ENCODE data around the gene CADM3.

DNA sequence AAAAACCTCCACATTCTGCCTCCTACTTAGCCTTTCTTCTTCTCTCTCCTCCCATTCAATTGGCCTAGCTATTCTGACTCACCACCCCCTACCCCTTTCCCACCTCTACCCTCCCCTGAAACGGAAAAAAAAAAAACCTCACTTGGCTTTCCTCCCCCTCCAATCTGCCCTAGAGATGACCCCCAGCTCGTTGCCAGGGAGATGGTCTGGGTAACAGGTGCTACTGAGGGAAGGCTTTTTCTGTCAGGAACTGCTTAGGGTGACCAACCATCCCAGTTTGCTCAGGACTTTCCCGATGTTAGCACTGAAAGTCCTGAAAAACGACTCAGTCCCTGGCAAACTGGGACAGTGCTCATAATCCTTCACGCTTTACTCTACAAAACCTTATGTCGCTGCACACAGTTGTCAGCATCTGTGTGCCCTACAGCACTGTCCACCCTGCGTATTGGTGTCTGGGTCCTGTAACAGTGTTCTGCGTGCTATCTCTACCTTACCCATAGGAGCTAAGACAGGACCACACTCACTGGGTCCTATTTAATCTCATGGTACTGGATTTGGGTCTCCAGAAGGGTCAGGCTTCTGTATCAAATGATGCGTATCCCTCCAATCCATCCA, 7.7 kb upstream of the CADM3 start:
- TF ChIP-seq, protein P1, sequence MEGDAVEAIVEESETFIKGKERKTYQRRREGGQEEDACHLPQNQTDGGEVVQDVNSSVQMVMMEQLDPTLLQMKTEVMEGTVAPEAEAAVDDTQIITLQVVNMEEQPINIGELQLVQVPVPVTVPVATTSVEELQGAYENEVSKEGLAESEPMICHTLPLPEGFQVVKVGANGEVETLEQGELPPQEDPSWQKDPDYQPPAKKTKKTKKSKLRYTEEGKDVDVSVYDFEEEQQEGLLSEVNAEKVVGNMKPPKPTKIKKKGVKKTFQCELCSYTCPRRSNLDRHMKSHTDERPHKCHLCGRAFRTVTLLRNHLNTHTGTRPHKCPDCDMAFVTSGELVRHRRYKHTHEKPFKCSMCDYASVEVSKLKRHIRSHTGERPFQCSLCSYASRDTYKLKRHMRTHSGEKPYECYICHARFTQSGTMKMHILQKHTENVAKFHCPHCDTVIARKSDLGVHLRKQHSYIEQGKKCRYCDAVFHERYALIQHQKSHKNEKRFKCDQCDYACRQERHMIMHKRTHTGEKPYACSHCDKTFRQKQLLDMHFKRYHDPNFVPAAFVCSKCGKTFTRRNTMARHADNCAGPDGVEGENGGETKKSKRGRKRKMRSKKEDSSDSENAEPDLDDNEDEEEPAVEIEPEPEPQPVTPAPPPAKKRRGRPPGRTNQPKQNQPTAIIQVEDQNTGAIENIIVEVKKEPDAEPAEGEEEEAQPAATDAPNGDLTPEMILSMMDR (conservative IDR thresholded peaks at IDR 0.05; ENCODE audit: low read depth in 2 of 2) = no peak
- TF ChIP-seq, protein P2, sequence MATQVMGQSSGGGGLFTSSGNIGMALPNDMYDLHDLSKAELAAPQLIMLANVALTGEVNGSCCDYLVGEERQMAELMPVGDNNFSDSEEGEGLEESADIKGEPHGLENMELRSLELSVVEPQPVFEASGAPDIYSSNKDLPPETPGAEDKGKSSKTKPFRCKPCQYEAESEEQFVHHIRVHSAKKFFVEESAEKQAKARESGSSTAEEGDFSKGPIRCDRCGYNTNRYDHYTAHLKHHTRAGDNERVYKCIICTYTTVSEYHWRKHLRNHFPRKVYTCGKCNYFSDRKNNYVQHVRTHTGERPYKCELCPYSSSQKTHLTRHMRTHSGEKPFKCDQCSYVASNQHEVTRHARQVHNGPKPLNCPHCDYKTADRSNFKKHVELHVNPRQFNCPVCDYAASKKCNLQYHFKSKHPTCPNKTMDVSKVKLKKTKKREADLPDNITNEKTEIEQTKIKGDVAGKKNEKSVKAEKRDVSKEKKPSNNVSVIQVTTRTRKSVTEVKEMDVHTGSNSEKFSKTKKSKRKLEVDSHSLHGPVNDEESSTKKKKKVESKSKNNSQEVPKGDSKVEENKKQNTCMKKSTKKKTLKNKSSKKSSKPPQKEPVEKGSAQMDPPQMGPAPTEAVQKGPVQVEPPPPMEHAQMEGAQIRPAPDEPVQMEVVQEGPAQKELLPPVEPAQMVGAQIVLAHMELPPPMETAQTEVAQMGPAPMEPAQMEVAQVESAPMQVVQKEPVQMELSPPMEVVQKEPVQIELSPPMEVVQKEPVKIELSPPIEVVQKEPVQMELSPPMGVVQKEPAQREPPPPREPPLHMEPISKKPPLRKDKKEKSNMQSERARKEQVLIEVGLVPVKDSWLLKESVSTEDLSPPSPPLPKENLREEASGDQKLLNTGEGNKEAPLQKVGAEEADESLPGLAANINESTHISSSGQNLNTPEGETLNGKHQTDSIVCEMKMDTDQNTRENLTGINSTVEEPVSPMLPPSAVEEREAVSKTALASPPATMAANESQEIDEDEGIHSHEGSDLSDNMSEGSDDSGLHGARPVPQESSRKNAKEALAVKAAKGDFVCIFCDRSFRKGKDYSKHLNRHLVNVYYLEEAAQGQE (IDR thresholded peaks at IDR 0.05; ENCODE audit: unreplicated experiment) = no peak
- TF ChIP-seq JUNB (IDR thresholded peaks at IDR 0.05; ENCODE audit: unreplicated experiment) = no peak
- TF ChIP-seq EZH2phosphoT487 (IDR thresholded peaks at IDR 0.05; ENCODE audit: unreplicated experiment) = no peak
- no peak for TF ChIP-seq POLR2AphosphoS5 (IDR thresholded peaks at IDR 0.05; ENCODE audit: low read depth)
- no peak for TF ChIP-seq EZH2 (IDR thresholded peaks at IDR 0.05; ENCODE audit: low read depth, unreplicated experiment)
- no peak for TF ChIP-seq NANOG (IDR thresholded peaks at IDR 0.05; ENCODE audit: borderline replicate concordance)
- TF ChIP-seq, protein P3, sequence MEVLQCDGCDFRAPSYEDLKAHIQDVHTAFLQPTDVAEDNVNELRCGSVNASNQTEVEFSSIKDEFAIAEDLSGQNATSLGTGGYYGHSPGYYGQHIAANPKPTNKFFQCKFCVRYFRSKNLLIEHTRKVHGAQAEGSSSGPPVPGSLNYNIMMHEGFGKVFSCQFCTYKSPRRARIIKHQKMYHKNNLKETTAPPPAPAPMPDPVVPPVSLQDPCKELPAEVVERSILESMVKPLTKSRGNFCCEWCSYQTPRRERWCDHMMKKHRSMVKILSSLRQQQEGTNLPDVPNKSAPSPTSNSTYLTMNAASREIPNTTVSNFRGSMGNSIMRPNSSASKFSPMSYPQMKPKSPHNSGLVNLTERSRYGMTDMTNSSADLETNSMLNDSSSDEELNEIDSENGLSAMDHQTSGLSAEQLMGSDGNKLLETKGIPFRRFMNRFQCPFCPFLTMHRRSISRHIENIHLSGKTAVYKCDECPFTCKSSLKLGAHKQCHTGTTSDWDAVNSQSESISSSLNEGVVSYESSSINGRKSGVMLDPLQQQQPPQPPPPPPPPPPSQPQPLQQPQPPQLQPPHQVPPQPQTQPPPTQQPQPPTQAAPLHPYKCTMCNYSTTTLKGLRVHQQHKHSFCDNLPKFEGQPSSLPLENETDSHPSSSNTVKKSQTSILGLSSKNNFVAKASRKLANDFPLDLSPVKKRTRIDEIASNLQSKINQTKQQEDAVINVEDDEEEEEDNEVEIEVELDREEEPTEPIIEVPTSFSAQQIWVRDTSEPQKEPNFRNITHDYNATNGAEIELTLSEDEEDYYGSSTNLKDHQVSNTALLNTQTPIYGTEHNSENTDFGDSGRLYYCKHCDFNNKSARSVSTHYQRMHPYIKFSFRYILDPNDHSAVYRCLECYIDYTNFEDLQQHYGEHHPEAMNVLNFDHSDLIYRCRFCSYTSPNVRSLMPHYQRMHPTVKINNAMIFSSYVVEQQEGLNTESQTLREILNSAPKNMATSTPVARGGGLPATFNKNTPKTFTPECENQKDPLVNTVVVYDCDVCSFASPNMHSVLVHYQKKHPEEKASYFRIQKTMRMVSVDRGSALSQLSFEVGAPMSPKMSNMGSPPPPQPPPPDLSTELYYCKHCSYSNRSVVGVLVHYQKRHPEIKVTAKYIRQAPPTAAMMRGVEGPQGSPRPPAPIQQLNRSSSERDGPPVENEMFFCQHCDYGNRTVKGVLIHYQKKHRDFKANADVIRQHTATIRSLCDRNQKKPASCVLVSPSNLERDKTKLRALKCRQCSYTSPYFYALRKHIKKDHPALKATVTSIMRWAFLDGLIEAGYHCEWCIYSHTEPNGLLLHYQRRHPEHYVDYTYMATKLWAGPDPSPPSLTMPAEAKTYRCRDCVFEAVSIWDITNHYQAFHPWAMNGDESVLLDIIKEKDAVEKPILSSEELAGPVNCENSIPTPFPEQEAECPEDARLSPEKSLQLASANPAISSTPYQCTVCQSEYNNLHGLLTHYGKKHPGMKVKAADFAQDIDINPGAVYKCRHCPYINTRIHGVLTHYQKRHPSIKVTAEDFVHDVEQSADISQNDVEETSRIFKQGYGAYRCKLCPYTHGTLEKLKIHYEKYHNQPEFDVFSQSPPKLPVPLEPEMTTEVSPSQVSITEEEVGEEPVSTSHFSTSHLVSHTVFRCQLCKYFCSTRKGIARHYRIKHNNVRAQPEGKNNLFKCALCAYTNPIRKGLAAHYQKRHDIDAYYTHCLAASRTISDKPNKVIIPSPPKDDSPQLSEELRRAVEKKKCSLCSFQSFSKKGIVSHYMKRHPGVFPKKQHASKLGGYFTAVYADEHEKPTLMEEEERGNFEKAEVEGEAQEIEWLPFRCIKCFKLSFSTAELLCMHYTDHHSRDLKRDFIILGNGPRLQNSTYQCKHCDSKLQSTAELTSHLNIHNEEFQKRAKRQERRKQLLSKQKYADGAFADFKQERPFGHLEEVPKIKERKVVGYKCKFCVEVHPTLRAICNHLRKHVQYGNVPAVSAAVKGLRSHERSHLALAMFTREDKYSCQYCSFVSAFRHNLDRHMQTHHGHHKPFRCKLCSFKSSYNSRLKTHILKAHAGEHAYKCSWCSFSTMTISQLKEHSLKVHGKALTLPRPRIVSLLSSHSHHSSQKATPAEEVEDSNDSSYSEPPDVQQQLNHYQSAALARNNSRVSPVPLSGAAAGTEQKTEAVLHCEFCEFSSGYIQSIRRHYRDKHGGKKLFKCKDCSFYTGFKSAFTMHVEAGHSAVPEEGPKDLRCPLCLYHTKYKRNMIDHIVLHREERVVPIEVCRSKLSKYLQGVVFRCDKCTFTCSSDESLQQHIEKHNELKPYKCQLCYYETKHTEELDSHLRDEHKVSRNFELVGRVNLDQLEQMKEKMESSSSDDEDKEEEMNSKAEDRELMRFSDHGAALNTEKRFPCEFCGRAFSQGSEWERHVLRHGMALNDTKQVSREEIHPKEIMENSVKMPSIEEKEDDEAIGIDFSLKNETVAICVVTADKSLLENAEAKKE (CRISPR knock-in tag; IDR thresholded peaks at IDR 0.05) = no peak
- TF ChIP-seq, protein P4, sequence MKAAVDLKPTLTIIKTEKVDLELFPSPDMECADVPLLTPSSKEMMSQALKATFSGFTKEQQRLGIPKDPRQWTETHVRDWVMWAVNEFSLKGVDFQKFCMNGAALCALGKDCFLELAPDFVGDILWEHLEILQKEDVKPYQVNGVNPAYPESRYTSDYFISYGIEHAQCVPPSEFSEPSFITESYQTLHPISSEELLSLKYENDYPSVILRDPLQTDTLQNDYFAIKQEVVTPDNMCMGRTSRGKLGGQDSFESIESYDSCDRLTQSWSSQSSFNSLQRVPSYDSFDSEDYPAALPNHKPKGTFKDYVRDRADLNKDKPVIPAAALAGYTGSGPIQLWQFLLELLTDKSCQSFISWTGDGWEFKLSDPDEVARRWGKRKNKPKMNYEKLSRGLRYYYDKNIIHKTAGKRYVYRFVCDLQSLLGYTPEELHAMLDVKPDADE (IDR thresholded peaks at IDR 0.05) = no peak
- no peak for TF ChIP-seq ZNF331 (CRISPR knock-in tag; IDR thresholded peaks at IDR 0.05; ENCODE audit: low read depth)
- TF ChIP-seq CREB1 (CRISPR knock-in tag; IDR thresholded peaks at IDR 0.05; ENCODE audit: low read depth) = no peak
- no peak for TF ChIP-seq ZNF114 (CRISPR knock-in tag; IDR thresholded peaks at IDR 0.05)
- no peak for TF ChIP-seq STAT1 (IDR thresholded peaks at IDR 0.05; ENCODE audit: unreplicated experiment)
